Psoas muscle (tissue), 8 donors: ENCODE data around the gene COMTD1. TPM values are rescaled to one million over a fixed set of nuclear protein-coding genes. Genes with fewer than 3 reads are reported as not detected.

Experiments used
- ATAC-seq, 4 donors: fragments of 200-7000 bp; cut with Tn5 transposase; one replicate each; pipeline ENCODE4 v1.9.1; 2020; ENCODE audit warnings: moderate library complexity in 3 of 4, mild to moderate bottlenecking in 2 of 4
- DNase-seq, 2 donors: peaks; one replicate each; pipeline ENCODE4 v3.0.0-alpha.2; 2020
- H3K27ac ChIP-seq: fragments of 200-600 bp; one replicate; pipeline ENCODE4 v1.8.0; 2022
- H3K27me3 ChIP-seq, 3 donors: fragments of 200-600 bp in 1 of 3; one replicate each; pipeline versions ENCODE4 v1.6.1 to v1.8.0; 2013 to 2022; ENCODE audit warnings: low read length in 2 of 3, mild to moderate bottlenecking in 2 of 3, moderate library complexity in 1 of 3; ENCODE audit not compliant: insufficient read depth in 3 of 3
- H3K36me3 ChIP-seq, 2 donors: fragments of 200-600 bp in 1 of 2; one replicate each; pipeline versions ENCODE4 v1.6.1 to v1.8.0; 2013 to 2022; ENCODE audit warnings: low read depth in 1 of 2, mild to moderate bottlenecking in 1 of 2, moderate library complexity in 1 of 2; ENCODE audit not compliant: insufficient read depth in 1 of 2
- H3K4me1 ChIP-seq: fragments of 200-600 bp; one replicate; pipeline ENCODE4 v1.8.0; 2022
- H3K4me3 ChIP-seq: fragments of 200-600 bp; one replicate; pipeline ENCODE4 v1.8.0; 2022; ENCODE audit warnings: mild to moderate bottlenecking
- H3K9me3 ChIP-seq: fragments of 200-600 bp; one replicate; pipeline ENCODE4 v1.8.0; 2022
- CTCF ChIP-seq: fragments of 200-600 bp; IDR thresholded peaks from one replicate; pipeline ENCODE4 v1.8.0; 2022; ENCODE audit warnings: antibody characterized with exemption
- WGBS, 3 donors: extraction: QIAGEN DNeasy Blood & Tissue Kit; methylation state at CpG; one replicate each; pipeline versions ENCODE4 v1.1.6 to v1.1.7; 2013; 5-methylcytosine and 5-hydroxymethylcytosine counted together
- intact Hi-C, 2 donors: fragments of 100-400 bp; cut with DNase I; formaldehyde crosslinking; loops; one replicate each; pipeline versions ENCODE4 v1.11.0 to v1.14.2; 2022
- polyA plus RNA-seq, 3 donors: library from polyadenylated mRNA; stranded (reverse); fragments of 200-250 nt; gene quantifications; one replicate each; pipeline ENCODE4 v1.2.3, GENCODE V29; 2013
- total RNA-seq, 4 donors: library from RNA; stranded (reverse); fragmentation: NEBNext Ultra II Directional in 2 of 4; extraction: Animal tissue kit (Norgen Biotek cat#: 25700) in 2 of 4; gene quantifications; one replicate each; pipeline versions ENCODE4 v1.2.1 to v1.2.4, GENCODE V29; 2021 to 2023
- donor health status: healthy with polysubstance abuse.
- donor health status: DM: no; HTN: no; CAD: no; lungs with moderate emphysema.
- donor health status: Bipolar disorder and iron deficiency.
- donor health status: healthy.
- donor health status: DM: yes; HTN: yes; CAD: no.
- donor health status: DM: no; HTN: no; CAD: no.
- donor health status: DM: no; HTN: no; CAD: no.
- donor health status: DM: yes; HTN: yes; CAD: no.

Gene COMTD1
- total and polyA plus RNA-seq, 7 donors, result 5.8 to 54.7 (median 24.0) TPM

GRCh38 chr10:75236178-75236825, 545 bp upstream of the COMTD1 start:
- intact Hi-C loops, result loop anchor here (5.0 to 10.0 kb wide), 3 partner anchors 412 to 994 kb away; partner anchors contain the start of gene KAT6B (in 1 of the 2)
- Histone ChIP-seq H3K4me1 (no peaks in the 10 kb centered on the region), H3K4me3 (no peak overlapping the region), H3K27me3 (no peaks in the 10 kb centered on the region), H3K27ac (peak overlapping the region; percentile 91), H3K9me3 (no peaks in the 10 kb centered on the region), H3K36me3 (peaks cover 8 to 23% of the 10 kb centered on the region in 2 donors)
- peak; percentile 16 for TF ChIP-seq CTCF
- 48 to 53% (median 51%) methylated on average over 12 of the region's 12 CpGs for WGBS, 3 donors
- ATAC-seq (no peak), DNase-seq (no peak)

GRCh38 chr10:75234683-75235374, 928 bp downstream of the COMTD1 start:
- peak; percentile 39 to 64 for DNase-seq
- Histone ChIP-seq H3K27me3 (no peaks in the 10 kb centered on the region), H3K27ac (peak overlapping the region; percentile 91), H3K4me3 (peak overlapping the region; percentile 89), H3K4me1 (peaks cover 6% of the 10 kb centered on the region), H3K36me3 (peaks cover 9 to 33% of the 10 kb centered on the region in 2 donors), H3K9me3 (no peaks in the 10 kb centered on the region)
- intact Hi-C loops, result loop anchor here (1.0 to 10.0 kb wide), 8 partner anchors 47 to 993 kb away; partner anchors contain the start of gene KAT6B (in 1 of the 2)
- no peak for TF ChIP-seq CTCF
- peak; percentile 11 to 35 (median 18) for ATAC-seq
- WGBS, 3 donors, result 1 to 4% (median 2%) methylated on average over 57 to 62 of the region's 62 CpGs

- peak overlapping the region; percentile 91 for H3K27ac ChIP-seq
- H3K4me3 ChIP-seq, result peak overlapping the region; percentile 89
- peaks cover 13% of the 10 kb centered on the region for H3K4me1 ChIP-seq
- no peaks in the 10 kb centered on the region for H3K9me3 ChIP-seq
- H3K27me3 ChIP-seq, result no peaks in the 10 kb centered on the region
- H3K36me3 ChIP-seq, result peaks cover 9 to 39% of the 10 kb centered on the region in 2 donors
- intact Hi-C loops, result loop anchor here (1.0 to 10.0 kb wide), 6 partner anchors 46 to 409 kb away; partner anchors contain the start of gene KAT6B (in 1 of the 2)
- peak; percentile 70 to 78 (median 76) for ATAC-seq
- TF ChIP-seq CTCF, result no peak
- WGBS, 3 donors, result 9 to 15% (median 11%) methylated on average over 41 to 48 of the region's 48 CpGs
- DNase-seq, result peak; percentile 91 to 96
These were observed 1.6 kb downstream of the COMTD1 start for GRCh38 chr10:75234017-75234682.

GRCh38 chr10:75233444-75234016, 2.2 kb downstream of the COMTD1 start:
- peaks cover 10 to 45% of the 10 kb centered on the region in 2 donors for H3K36me3 ChIP-seq
- intact Hi-C loops, result loop anchor here (1.0 to 10.0 kb wide), 6 partner anchors 45 to 409 kb away; partner anchors contain the start of gene KAT6B (in 1 of the 2)
- ATAC-seq, result peak in 2 of 4 donors; percentile 0

More at GRCh38 chr10:75233444-75234016, 2.2 kb downstream of the COMTD1 start:
- peak overlapping the region; percentile 89 for H3K4me3 ChIP-seq
- WGBS, 3 donors, result 36 to 56% (median 41%) methylated on average over 14 of the region's 14 CpGs
- peaks cover 19% of the 10 kb centered on the region for H3K4me1 ChIP-seq
- H3K9me3 ChIP-seq, result no peaks in the 10 kb centered on the region
- H3K27me3 ChIP-seq, result no peaks in the 10 kb centered on the region
- peak overlapping the region; percentile 91 for H3K27ac ChIP-seq
- no peak for TF ChIP-seq CTCF
- DNase-seq, result peak in 1 of 2 donors; percentile 56
